ENCODE results near the gene WDTC1.

GRCh38 chr1:27336756-27337155 lies 102.3 kb downstream of the WDTC1 start:
- no peak for TF ChIP-seq CTCF (conservative IDR thresholded peaks at IDR 0.05; ENCODE audit: low read depth, low read length)
- no peak for TF ChIP-seq EZH2phosphoT487 (IDR thresholded peaks at IDR 0.05; ENCODE audit: borderline replicate concordance, low read length)
